ENCODE data around the gene VPS50.
"Not testable (repeated sequence)": the region's sequence is repeated elsewhere in the genome, so short reads cannot be mapped to it uniquely, and the experiment has no call there.

VPS50 gene

GRCh38 chr7:93337052-93337451 is 104.9 kb downstream of the VPS50 start:
- peak; percentile 3 for DNase-seq

GRCh38 chr7:93342178-93342577 is 110.0 kb downstream of the VPS50 start:
- DNase-seq: not testable (repeated sequence)

- DNase-seq: no peak
Measured at GRCh38 chr7:93350338-93350737, 118.2 kb downstream of the VPS50 start.

GRCh38 chr7:93352881-93353280 is 120.7 kb downstream of the VPS50 start:
- no peak for DNase-seq

DNA sequence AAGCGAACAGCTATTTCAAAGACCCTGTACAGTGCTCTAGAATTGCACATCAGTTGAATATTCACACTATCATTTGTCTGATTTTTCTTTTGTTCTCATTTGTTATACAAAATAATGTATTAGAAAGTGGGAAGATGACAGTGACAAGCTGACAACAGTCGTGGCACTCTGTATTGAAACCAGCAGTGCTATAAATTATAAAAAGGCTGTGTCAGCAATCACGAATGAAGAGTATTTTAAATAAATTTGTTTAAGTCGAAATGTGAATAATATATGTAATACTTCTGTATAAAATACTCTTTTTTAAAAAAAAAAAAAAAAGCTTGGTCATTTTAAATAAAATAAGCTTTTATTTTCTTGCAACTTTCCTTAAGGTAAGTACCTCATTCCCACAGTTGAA is 122.6 kb downstream of the VPS50 start:
- no peak for DNase-seq

GRCh38 chr7:93359520-93360198 is 127.5 kb downstream of the VPS50 start:
- DNase-seq: peak; percentile 30

GRCh38 chr7:93361853-93362252 is 129.7 kb downstream of the VPS50 start:
- DNase-seq: no peak

DNA sequence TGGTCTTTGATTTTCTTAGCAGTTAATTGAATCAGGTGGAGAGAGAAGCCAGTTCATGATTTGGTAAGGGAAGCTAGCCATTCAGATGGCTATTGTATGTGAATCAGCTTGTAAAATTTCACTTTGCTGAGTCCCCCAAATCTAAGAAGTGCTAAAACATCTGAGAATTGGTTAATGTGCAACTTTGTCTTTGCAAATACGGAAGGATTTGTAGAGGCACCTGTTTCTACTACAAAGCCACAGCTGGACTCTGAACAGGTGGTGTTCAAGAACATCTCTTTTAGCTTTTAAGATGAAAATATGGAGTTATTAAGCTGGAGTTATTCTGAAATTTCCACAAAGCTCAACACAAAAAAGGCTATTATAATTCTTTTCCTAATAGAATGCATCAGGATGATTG is 132.6 kb downstream of the VPS50 start:
- no peak for DNase-seq

DNA sequence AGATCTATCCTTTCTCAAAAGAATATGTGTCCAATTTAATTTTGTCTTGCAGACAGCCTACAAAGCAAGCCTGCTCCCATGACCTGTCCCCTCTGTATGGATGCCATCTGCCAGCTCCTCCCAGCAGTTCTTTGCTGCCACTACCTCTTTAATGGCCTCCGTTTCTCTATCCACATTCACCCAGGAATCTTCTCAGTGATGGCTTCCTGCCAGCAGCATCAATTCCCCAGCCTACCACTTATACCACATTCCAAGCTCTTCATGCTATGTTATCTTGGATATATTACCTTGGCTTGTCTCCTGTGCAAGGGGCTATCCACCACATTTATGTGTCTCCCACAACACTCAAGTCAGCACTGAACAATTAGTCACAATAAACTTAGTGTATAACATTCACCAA is 133.2 kb downstream of the VPS50 start:
- DNase-seq: no peak

DNA sequence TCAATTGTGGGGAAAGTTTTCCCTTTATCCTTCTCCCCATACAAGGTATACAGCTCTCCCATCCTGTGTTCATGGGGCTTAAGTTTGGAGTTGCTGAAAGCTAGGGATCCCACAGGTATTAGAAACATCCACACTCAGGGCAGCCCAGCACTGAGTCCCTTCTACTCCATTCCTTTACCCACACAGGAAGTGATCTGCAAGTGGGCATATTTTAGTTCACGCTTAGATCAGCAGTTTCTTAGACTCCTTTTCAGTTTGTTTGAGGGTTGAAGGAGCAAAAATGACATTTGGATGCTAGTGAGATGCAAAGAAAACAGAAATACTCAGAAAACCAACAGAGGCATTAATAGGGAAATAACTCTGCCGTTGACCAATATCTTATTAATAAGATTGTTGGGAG is 134.7 kb downstream of the VPS50 start:
- DNase-seq: no peak

- no peak for DNase-seq
Measured at GRCh38 chr7:93367254-93367653, 135.1 kb downstream of the VPS50 start.

GRCh38 chr7:93370937-93371336 is 138.8 kb downstream of the VPS50 start:
- DNase-seq: not testable (repeated sequence)

GRCh38 chr7:93373537-93373936 is 141.4 kb downstream of the VPS50 start:
- DNase-seq: no peak

DNA sequence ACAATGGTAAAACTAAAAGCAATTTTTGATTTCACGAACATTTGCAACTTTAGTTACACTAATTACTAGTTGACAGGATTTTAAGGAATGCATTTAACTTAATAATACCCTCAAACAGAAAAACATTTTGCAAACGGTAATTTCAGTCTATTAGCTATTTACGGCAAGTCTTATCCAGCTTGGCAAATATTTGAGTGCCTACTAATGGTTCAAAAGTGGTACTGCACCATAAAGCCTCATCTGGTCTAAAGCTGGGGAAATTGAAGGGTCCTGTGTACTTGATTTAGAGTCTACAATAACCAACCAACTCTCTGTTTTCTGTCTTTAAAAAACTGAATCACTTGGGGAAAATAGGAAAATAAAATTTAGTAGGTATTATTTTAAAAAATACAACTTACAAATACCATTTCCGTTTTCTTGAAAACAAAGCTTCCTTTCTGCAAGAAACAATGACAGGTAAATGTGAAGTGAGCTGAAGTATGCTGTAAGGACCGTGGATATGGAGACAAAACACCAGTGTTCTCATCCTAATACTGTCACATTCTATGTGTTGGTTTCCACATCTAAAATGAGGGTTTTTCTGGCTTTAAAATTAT is 142.3 kb downstream of the VPS50 start:
- DNase-seq: no peak

GRCh38 chr7:93375603-93376002 is 143.4 kb downstream of the VPS50 start:
- DNase-seq: no peak

DNA sequence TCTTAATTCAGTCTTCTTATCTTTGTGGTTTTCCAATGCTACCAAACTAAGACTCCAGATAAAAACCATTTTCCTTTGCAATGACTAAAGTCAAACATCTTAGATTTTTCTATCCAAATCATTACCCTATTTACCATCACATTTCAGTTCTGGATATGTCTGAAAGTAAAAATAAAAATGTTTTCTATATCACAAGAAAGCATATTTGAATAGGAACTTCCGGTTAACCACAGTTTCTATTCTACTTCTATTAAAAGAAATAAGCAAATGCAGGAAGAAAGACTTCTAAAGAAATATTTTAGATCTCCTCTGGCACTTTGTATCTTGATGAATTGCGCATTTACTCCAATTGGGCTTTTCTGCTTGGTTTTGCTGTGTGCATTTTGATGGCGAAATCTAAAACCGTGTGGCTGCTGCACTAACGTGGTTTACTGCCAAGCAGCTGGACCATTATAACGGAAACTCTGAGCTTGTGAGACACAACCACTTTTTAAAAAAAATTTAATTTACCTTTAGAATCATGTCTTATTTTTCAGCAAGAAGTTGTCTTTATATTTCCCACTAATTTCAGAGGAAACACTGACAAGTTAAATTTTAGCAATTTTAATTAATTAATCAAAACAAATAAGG is 146.1 kb downstream of the VPS50 start:
- DNase-seq: no peak

DNA sequence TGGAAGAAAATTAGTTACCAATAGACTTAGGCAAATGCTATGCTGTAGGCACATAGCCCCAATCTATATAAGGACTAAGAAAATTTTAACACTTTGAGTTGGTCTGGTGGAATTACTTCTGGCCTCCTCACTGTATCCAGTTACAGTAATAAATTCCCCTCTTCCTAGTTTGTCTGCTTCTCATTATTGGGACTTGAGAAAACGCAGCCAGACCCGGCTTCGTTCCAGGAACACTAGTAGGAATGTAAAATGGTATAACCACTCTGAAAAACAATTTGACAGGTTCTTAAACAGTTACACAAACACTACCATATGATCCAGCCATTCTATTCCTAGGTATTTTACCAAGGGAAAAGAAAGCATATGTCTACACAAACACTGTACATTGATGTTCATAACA is 150.2 kb downstream of the VPS50 start:
- no peak for DNase-seq

GRCh38 chr7:93390660-93391059 is 158.5 kb downstream of the VPS50 start:
- no peak for DNase-seq

GRCh38 chr7:93392984-93393383 is 160.8 kb downstream of the VPS50 start:
- DNase-seq: no peak

DNA sequence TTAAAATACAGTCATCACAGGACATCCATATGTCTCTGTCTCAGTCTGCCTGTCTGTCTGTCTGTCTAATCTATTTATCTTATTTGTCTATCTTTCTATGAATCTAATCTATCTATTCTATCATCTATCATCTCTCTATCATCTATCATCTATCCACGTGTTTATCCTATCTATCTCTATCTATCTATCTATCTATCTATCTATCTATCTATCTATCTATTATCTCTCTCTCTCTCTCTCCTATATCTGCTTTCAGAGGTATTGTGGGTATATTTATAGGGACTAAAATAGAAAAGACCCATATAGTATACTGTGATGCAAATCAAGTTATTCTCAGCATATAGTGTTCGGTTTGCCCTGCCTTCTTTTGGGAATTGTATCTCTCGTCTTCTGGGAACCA is 167.5 kb downstream of the VPS50 start:
- DNase-seq: no peak

DNA sequence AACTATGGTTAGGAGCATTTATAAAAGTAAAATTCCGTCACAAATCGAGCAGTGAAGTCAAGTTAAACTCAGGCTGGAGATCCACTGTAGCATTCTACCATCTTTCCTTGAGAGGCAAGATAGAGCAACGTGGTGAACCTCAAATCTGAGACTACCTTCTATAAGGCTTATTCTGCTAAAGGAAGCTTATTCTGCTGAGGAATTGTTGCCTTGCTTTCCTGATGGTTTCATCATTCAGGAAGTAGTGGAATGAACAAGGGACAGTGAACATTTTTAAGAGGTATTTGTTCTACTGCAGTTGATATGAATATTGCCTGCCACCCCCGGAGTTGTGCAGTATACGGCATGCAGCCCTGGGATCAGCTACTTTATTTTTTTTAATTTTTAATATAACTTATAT is 170.8 kb downstream of the VPS50 start:
- DNase-seq: no peak

GRCh38 chr7:93407239-93407638 is 175.1 kb downstream of the VPS50 start:
- no peak for DNase-seq

DNA sequence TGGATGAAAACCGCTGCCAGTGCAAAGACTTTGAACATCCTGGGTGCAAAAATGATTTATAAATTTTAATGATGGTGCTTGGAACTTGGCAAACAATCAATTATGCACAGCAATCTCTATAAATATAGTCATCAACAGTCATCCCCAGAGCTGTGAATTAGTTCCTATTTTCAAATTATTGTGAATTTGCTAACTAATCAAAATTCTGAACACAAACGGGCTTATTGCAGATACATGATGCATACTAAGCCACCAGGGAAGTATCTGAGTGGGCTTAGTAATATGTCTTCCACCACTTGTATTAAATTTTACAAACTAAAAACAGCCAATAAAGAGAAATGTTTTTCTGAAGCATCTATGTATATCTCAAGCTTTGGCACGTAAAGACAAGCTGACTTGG is 177.2 kb downstream of the VPS50 start:
- no peak for DNase-seq

Data from NCI-H774 (cell line).